GM12891 (cell line): Measurements from ENCODE around the gene ECT2.

Source experiments
- PAX5 ChIP-seq: IDR thresholded peaks from 2 replicates; pipeline ENCODE4 v1.6.1; 2011; ENCODE audit warnings: low read length, moderate library complexity, mild to moderate bottlenecking; ENCODE audit not compliant: insufficient read depth, severe bottlenecking
- POLR2A ChIP-seq: IDR thresholded peaks from 2 replicates; pipeline ENCODE4 v1.6.1; 2011; ENCODE audit warnings: low read depth, low read length, control low read depth
- POLR2AphosphoS5 ChIP-seq: IDR thresholded peaks from 2 replicates; pipeline ENCODE4 v1.6.1; 2011; ENCODE audit warnings: low read depth, low read length, control low read depth

DNA sequence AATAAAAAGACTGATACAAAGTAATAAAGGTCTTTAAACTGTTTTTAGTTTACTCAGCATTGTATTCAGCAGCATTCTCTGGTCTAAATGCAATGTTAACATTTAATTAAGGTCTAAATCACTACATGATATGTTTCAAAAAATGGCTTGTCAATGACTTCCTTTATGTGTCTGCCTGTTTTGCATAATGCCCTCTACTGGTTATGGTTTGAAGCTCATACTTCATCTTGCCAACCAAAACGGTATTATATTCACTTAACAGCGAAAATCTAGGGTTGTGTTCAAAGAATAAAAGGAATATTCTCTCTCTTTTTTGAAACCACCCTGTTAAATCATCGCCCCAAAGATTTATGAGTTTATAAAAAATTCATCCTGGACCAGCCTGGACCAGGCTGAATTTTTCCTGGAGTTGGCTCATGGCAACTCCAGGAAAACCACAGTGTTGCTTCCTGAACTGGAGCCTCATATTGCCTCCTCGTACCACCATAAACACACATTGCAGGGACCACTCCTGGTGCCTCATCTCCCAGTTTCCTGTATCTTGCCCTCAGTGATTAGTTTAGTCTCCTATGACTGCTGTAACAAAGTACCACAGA lies 32.9 kb upstream of the ECT2 start:
- no peak for TF ChIP-seq POLR2A
- no peak for TF ChIP-seq POLR2AphosphoS5
- no peak for TF ChIP-seq PAX5
